Neural cell (in vitro differentiated cells): ENCODE measurements around the gene CSNK2A3. TPM values are rescaled to one million over a fixed set of nuclear protein-coding genes. Genes with fewer than 3 reads are reported as not detected.

Experiments used
- H2AFZ ChIP-seq: fragments of 200-600, 300-800 bp; sonication (generic), shearing (Covaris generic); 2 replicates; pipeline ENCODE4 v1.6.0; 2014; ENCODE audit warnings: low read depth, mild to moderate bottlenecking, antibody characterized with exemption, low read length, moderate library complexity
- H3F3A ChIP-seq: fragments of 200-600 bp; shearing (Covaris generic); 2 replicates; pipeline ENCODE4 v1.6.1; 2016; ENCODE audit warnings: mild to moderate bottlenecking, moderate library complexity, mixed read lengths, antibody characterized with exemption, low read length; ENCODE audit not compliant: insufficient read depth, poor library complexity, severe bottlenecking
- H3K27ac ChIP-seq: fragments of 200-600, 300-800 bp; sonication (generic), shearing (Covaris generic); 2 replicates; pipeline ENCODE4 v1.5.1; 2014; ENCODE audit warnings: mild to moderate bottlenecking, low read length, moderate library complexity
- H3K27me3 ChIP-seq: fragments of 300-800, 200-600 bp; sonication (generic), shearing (Covaris generic); 2 replicates; pipeline ENCODE4 v1.6.0; 2014; ENCODE audit warnings: mild to moderate bottlenecking, low read depth, low read length, moderate library complexity; ENCODE audit not compliant: insufficient read depth
- H3K36me3 ChIP-seq: fragments of 300-800, 200-600 bp; sonication (generic), shearing (Covaris generic); 2 replicates; pipeline ENCODE4 v1.5.1; 2014; ENCODE audit warnings: mild to moderate bottlenecking, antibody characterized with exemption, low read length, moderate library complexity; ENCODE audit not compliant: insufficient read depth
- H3K4me2 ChIP-seq: fragments of 300-800, 200-600 bp; sonication (generic), shearing (Covaris generic); 2 replicates; pipeline ENCODE4 v1.6.0; 2014; ENCODE audit warnings: mild to moderate bottlenecking, low read length
- H3K4me3 ChIP-seq: fragments of 300-800, 200-600 bp; sonication (generic), shearing (Covaris generic); 2 replicates; pipeline ENCODE4 v1.5.1; 2014; ENCODE audit warnings: mild to moderate bottlenecking, low read length, moderate library complexity
- H3K79me2 ChIP-seq: fragments of 200-600 bp; shearing (Covaris generic); replicated peaks from 2 replicates; pipeline ENCODE4 v1.6.0; 2014; ENCODE audit warnings: mild to moderate bottlenecking, low read length, moderate library complexity; ENCODE audit not compliant: insufficient read depth
- H3K9ac ChIP-seq: fragments of 300-800, 200-600 bp; sonication (generic), shearing (Covaris generic); 2 replicates; pipeline ENCODE4 v1.6.1; 2016; ENCODE audit warnings: mild to moderate bottlenecking, low read length, mixed read lengths
- H3K9me2 ChIP-seq: fragments of 200-600 bp; shearing (Covaris generic); 2 replicates; pipeline ENCODE4 v1.6.1; 2016; ENCODE audit warnings: mild to moderate bottlenecking, low read length, mixed read lengths; ENCODE audit not compliant: insufficient read depth
- H3K9me3 ChIP-seq: fragments of 200-600, 300-800 bp; sonication (generic), shearing (Covaris generic); 2 replicates; pipeline ENCODE4 v1.6.1; 2016; ENCODE audit warnings: mild to moderate bottlenecking, mixed run types, low read length, moderate library complexity, mixed read lengths
- H4K20me1 ChIP-seq: fragments of 200-600 bp; shearing (Covaris generic); 2 replicates; pipeline ENCODE4 v1.6.1; 2016; ENCODE audit warnings: mild to moderate bottlenecking, mixed run types; ENCODE audit not compliant: insufficient read depth
- EP300 ChIP-seq: fragments of 450-650 bp; conservative IDR thresholded peaks from 2 replicates; pipeline ENCODE4 v1.6.1; 2014; ENCODE audit warnings: antibody characterized with exemption, mild to moderate bottlenecking, moderate library complexity; ENCODE audit not compliant: poor library complexity, severe bottlenecking
- EZH2 ChIP-seq: fragments of 200-600, 300-800 bp; shearing (Covaris generic), sonication (generic); IDR thresholded peaks from 2 replicates; pipeline ENCODE4 v1.6.1; 2014; ENCODE audit warnings: antibody characterized with exemption, low read length, borderline replicate concordance, mild to moderate bottlenecking; ENCODE audit not compliant: insufficient read depth, poor library complexity, severe bottlenecking
- MXI1 ChIP-seq: fragments of 450-650 bp; conservative IDR thresholded peaks from 2 replicates; pipeline ENCODE4 v1.6.1; 2014; ENCODE audit warnings: antibody characterized with exemption, mild to moderate bottlenecking; ENCODE audit not compliant: poor library complexity, severe bottlenecking
- POLR2AphosphoS5 ChIP-seq: IDR thresholded peaks from 2 replicates; pipeline ENCODE4 v1.6.1; 2012
- RAD21 ChIP-seq: fragments of 450-650 bp; conservative IDR thresholded peaks from 2 replicates; pipeline ENCODE4 v1.6.1; 2014; ENCODE audit warnings: antibody characterized with exemption, mild to moderate bottlenecking, moderate library complexity
- SMC3 ChIP-seq: fragments of 450-650 bp; conservative IDR thresholded peaks from 2 replicates; pipeline ENCODE4 v1.6.1; 2014; ENCODE audit warnings: antibody characterized with exemption, mild to moderate bottlenecking, moderate library complexity; ENCODE audit not compliant: poor library complexity
- TAF1 ChIP-seq: IDR thresholded peaks from 2 replicates; pipeline ENCODE4 v1.6.1; 2012; ENCODE audit warnings: low read depth
- polyA plus RNA-seq: library from polyadenylated mRNA; depleted of rRNA; stranded (reverse); fragments of >200 nt; gene quantifications from 2 replicates; pipeline ENCODE4 v1.2.3, GENCODE V29; 2014
- TF ChIP-seq, protein P1 (sequence below): IDR thresholded peaks from 2 replicates; pipeline ENCODE4 v1.6.1; 2012; ENCODE audit warnings: borderline replicate concordance
- TF ChIP-seq, protein P2 (sequence below): fragments of 450-650 bp; IDR thresholded peaks from 2 replicates; pipeline ENCODE4 v1.5.1; 2014; ENCODE audit warnings: antibody characterized with exemption, mild to moderate bottlenecking, moderate library complexity; ENCODE audit not compliant: poor library complexity, severe bottlenecking

Gene CSNK2A3
- polyA plus RNA-seq, 1 donor from 2014 or later, result 2.1 TPM

DNA sequence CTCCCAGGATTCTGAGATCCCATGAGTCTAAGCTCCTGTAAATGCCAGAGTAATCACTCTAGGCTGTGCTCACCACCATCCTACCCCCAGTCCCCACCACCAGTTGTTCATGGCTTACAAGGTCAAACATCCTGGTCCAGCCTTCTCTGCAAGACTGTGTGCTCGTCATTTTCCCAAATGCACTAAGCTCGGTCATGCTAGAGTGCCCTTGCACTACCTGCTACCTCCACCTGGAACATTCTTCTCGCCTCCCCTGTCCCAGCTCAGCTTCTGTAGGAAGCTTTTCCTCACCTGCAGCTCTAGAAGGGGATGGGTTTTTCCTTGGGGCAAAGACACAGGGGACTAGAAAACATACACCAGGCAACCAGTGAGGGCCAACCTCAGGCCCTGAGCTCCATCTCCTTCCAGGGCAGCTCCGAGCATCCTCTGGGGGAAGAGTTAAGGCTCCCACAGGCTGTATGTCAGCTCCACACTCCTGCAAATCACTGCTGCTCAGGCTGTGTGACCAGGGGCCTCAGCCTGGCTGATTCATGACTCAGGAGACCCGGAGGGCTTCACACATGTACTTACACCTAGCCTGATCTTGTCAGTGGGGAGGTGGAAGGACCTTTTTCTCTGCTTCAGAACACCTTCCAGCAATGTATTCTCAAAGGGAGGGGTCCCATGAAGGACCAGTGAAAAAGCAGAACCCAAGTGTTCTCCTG is 37.2 kb upstream of the CSNK2A3 start:
- no peak overlapping the region for H3K4me3 ChIP-seq
- no peaks in the 10 kb centered on the region for H3K27me3 ChIP-seq
- no peak overlapping the region for H2AFZ ChIP-seq
- no peaks in the 10 kb centered on the region for H3K9me3 ChIP-seq
- H3K4me2 ChIP-seq, result no peak overlapping the region
- no peaks in the 10 kb centered on the region for H4K20me1 ChIP-seq
- H3K27ac ChIP-seq, result no peak overlapping the region
- no peaks in the 10 kb centered on the region for H3F3A ChIP-seq
- H3K36me3 ChIP-seq, result no peaks in the 10 kb centered on the region
- TF ChIP-seq EZH2 (no peak), RAD21 (no peak), POLR2AphosphoS5 (no peak), TAF1 (no peak), MXI1 (no peak)
- TF ChIP-seq, protein P1, sequence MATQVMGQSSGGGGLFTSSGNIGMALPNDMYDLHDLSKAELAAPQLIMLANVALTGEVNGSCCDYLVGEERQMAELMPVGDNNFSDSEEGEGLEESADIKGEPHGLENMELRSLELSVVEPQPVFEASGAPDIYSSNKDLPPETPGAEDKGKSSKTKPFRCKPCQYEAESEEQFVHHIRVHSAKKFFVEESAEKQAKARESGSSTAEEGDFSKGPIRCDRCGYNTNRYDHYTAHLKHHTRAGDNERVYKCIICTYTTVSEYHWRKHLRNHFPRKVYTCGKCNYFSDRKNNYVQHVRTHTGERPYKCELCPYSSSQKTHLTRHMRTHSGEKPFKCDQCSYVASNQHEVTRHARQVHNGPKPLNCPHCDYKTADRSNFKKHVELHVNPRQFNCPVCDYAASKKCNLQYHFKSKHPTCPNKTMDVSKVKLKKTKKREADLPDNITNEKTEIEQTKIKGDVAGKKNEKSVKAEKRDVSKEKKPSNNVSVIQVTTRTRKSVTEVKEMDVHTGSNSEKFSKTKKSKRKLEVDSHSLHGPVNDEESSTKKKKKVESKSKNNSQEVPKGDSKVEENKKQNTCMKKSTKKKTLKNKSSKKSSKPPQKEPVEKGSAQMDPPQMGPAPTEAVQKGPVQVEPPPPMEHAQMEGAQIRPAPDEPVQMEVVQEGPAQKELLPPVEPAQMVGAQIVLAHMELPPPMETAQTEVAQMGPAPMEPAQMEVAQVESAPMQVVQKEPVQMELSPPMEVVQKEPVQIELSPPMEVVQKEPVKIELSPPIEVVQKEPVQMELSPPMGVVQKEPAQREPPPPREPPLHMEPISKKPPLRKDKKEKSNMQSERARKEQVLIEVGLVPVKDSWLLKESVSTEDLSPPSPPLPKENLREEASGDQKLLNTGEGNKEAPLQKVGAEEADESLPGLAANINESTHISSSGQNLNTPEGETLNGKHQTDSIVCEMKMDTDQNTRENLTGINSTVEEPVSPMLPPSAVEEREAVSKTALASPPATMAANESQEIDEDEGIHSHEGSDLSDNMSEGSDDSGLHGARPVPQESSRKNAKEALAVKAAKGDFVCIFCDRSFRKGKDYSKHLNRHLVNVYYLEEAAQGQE, result no peak
- TF ChIP-seq, protein P2, sequence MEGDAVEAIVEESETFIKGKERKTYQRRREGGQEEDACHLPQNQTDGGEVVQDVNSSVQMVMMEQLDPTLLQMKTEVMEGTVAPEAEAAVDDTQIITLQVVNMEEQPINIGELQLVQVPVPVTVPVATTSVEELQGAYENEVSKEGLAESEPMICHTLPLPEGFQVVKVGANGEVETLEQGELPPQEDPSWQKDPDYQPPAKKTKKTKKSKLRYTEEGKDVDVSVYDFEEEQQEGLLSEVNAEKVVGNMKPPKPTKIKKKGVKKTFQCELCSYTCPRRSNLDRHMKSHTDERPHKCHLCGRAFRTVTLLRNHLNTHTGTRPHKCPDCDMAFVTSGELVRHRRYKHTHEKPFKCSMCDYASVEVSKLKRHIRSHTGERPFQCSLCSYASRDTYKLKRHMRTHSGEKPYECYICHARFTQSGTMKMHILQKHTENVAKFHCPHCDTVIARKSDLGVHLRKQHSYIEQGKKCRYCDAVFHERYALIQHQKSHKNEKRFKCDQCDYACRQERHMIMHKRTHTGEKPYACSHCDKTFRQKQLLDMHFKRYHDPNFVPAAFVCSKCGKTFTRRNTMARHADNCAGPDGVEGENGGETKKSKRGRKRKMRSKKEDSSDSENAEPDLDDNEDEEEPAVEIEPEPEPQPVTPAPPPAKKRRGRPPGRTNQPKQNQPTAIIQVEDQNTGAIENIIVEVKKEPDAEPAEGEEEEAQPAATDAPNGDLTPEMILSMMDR, result no peak
- no peaks in the 10 kb centered on the region for H3K9me2 ChIP-seq
- no peak overlapping the region for H3K9ac ChIP-seq
- no peaks in the 10 kb centered on the region for H3K79me2 ChIP-seq

DNA sequence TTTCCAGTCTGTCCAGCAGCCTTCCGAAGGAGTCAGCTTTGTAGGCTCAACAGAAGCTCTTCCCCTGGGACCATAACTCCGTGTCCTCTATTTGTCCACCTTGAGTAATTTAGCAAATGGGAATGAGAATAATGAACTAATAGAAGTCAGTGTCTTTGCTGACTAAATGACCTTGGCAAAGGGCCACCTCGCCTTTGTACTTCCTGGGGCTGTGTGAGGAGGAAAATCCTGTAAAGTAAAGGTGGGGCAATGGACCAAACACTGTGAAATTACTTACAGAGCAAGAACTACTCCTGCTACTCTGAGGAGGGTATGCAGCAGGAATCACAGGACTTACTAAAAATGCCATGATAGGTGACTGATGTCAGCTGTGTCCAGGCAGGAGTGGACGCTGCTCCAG is 36.2 kb upstream of the CSNK2A3 start:
- no peaks in the 10 kb centered on the region for H3K9me3 ChIP-seq
- no peak overlapping the region for H3K27ac ChIP-seq
- TF ChIP-seq MXI1, result no peak
- no peak overlapping the region for H2AFZ ChIP-seq
- H3K9ac ChIP-seq, result no peak overlapping the region
- H3K36me3 ChIP-seq, result no peaks in the 10 kb centered on the region
- no peaks in the 10 kb centered on the region for H3F3A ChIP-seq
- no peak overlapping the region for H3K4me3 ChIP-seq
- H4K20me1 ChIP-seq, result no peaks in the 10 kb centered on the region
- H3K4me2 ChIP-seq, result no peak overlapping the region
- H3K27me3 ChIP-seq, result no peaks in the 10 kb centered on the region
- no peaks in the 10 kb centered on the region for H3K79me2 ChIP-seq
- H3K9me2 ChIP-seq, result no peaks in the 10 kb centered on the region

DNA sequence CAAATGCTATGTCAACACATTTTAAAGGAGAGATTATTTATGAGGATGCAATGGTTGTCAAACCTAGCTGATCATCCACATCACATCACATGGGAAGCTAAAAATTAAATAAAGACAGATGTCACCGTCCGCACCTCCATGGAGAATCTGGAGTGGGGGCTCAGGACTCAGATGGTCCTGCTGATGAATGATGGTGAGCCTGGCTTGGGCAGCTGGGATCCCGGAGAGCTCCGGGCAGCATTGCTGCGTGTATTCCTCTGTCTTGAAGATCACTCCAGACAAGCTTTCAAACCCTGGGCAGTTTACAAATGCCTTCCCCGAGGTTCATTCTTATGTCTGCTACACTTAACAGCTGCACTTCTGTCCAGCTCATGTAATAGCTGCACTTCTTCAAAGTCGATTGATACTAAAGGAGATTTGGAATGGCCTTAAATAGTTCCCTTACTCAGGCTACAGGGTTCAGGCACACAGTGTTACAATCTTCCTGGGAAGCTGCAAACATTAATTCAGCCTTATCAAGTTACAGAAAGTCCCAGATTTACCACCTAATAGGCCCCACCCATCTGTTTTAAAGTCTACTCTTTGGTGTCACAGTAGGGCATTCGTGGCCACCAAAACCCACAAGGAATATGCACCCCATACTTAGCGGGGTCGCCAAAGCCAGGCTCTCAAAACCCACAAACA is 34.7 kb upstream of the CSNK2A3 start:
- Histone ChIP-seq H3K36me3 (no peaks in the 10 kb centered on the region), H3K9me2 (no peaks in the 10 kb centered on the region), H3K4me3 (no peak overlapping the region), H3K9me3 (no peaks in the 10 kb centered on the region), H3K27ac (no peak overlapping the region), H3K27me3 (no peaks in the 10 kb centered on the region), H2AFZ (no peak overlapping the region), H4K20me1 (no peaks in the 10 kb centered on the region), H3K4me2 (no peak overlapping the region), H3K9ac (no peak overlapping the region), H3F3A (no peaks in the 10 kb centered on the region), H3K79me2 (no peaks in the 10 kb centered on the region)
- no peak for TF ChIP-seq EP300
- TF ChIP-seq MXI1, result no peak
- TF ChIP-seq, protein P1, result no peak
- TF ChIP-seq SMC3, result no peak
- TF ChIP-seq, protein P2, result no peak
- TF ChIP-seq RAD21, result no peak
- no peak for TF ChIP-seq TAF1
- no peak for TF ChIP-seq POLR2AphosphoS5
